ENCODE data around the gene TMEM132C.

TMEM132C gene

DNA sequence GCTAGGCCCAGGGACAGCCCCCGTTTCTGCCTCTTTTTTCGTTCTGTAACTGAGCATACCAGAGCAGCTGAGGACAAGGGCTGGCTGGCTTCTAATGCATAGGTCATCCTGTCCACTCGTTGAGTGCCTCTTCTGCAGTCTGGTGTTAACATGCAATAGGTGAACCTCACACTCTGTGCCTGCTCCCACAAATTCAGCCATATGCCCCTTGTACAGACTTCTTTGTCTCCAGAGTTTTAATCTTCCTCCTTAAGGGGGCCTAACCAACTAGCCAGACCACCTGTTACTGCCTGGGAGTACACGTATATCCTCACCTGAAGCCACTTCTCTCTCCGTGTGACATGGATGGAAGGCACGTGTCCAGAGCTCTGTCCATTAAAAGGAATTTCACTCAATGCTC lies 445.7 kb downstream of the TMEM132C start:
- TF ChIP-seq, protein P1, sequence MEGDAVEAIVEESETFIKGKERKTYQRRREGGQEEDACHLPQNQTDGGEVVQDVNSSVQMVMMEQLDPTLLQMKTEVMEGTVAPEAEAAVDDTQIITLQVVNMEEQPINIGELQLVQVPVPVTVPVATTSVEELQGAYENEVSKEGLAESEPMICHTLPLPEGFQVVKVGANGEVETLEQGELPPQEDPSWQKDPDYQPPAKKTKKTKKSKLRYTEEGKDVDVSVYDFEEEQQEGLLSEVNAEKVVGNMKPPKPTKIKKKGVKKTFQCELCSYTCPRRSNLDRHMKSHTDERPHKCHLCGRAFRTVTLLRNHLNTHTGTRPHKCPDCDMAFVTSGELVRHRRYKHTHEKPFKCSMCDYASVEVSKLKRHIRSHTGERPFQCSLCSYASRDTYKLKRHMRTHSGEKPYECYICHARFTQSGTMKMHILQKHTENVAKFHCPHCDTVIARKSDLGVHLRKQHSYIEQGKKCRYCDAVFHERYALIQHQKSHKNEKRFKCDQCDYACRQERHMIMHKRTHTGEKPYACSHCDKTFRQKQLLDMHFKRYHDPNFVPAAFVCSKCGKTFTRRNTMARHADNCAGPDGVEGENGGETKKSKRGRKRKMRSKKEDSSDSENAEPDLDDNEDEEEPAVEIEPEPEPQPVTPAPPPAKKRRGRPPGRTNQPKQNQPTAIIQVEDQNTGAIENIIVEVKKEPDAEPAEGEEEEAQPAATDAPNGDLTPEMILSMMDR (IDR thresholded peaks at IDR 0.05; ENCODE audit: insufficient read depth, low read length, poor library complexity, severe bottlenecking), result no peak
- no peak for TF ChIP-seq EZH2phosphoT487 (conservative IDR thresholded peaks at IDR 0.05; ENCODE audit: low read length)
- H3K4me2 ChIP-seq (ENCODE audit: low read depth, low read length, poor library complexity, severe bottlenecking), result no peak overlapping the region
- no peaks in the 10 kb centered on the region for H3K79me2 ChIP-seq (ENCODE audit: insufficient read depth, low read length)
- no peak overlapping the region for H3K27ac ChIP-seq (ENCODE audit: low read depth, low read length)
- no peaks in the 10 kb centered on the region for H3K27me3 ChIP-seq (ENCODE audit: low read length)
- H3F3A ChIP-seq (ENCODE audit: insufficient read depth), result no peaks in the 10 kb centered on the region
- H3K9me2 ChIP-seq (replicated peaks; ENCODE audit: insufficient read depth, low read length), result no peaks in the 10 kb centered on the region
- H2AFZ ChIP-seq (ENCODE audit: low read depth, low read length, severe bottlenecking), result no peak overlapping the region
- H3K36me3 ChIP-seq (ENCODE audit: low read length), result no peaks in the 10 kb centered on the region
- H4K20me1 ChIP-seq (ENCODE audit: low read depth, low read length), result no peaks in the 10 kb centered on the region
- no peak overlapping the region for H3K9ac ChIP-seq (ENCODE audit: low read length)
- H3K9me3 ChIP-seq (ENCODE audit: insufficient read depth, low read length), result no peaks in the 10 kb centered on the region
- H3K4me3 ChIP-seq (ENCODE audit: insufficient read depth, low read length, poor library complexity, severe bottlenecking), result no peak overlapping the region

DNA sequence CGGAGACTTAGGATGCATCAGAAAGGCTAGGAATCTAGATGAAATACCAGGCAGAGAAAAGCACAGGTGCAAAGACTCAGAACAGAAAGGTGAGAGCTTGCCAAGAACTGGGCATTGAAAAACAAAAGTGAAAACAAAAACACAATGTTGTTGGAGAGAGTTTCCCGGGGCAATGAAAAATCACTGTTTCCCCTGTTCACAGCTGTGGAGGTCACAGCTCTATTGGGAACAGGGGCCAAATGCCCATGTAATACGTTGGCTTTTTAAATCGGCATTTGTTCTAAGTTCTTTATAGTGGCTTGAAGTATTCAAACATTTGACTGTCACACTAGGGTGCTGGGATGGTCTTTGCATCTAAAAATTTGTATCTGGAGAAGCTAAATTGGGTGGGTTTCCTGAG lies 448.5 kb downstream of the TMEM132C start:
- Histone ChIP-seq H2AFZ (ENCODE audit: low read depth, low read length, severe bottlenecking) (no peak overlapping the region), H3K9ac (ENCODE audit: low read length) (no peak overlapping the region), H3K27ac (ENCODE audit: low read depth, low read length) (no peak overlapping the region), H3K9me2 (replicated peaks; ENCODE audit: insufficient read depth, low read length) (no peaks in the 10 kb centered on the region), H3K79me2 (ENCODE audit: insufficient read depth, low read length) (no peaks in the 10 kb centered on the region), H3K4me3 (ENCODE audit: insufficient read depth, low read length, poor library complexity, severe bottlenecking) (no peak overlapping the region), H4K20me1 (ENCODE audit: low read depth, low read length) (no peaks in the 10 kb centered on the region), H3K9me3 (ENCODE audit: insufficient read depth, low read length) (no peaks in the 10 kb centered on the region), H3K36me3 (ENCODE audit: low read length) (no peaks in the 10 kb centered on the region), H3F3A (ENCODE audit: insufficient read depth) (no peaks in the 10 kb centered on the region), H3K4me2 (ENCODE audit: low read depth, low read length, poor library complexity, severe bottlenecking) (no peak overlapping the region), H3K27me3 (ENCODE audit: low read length) (no peaks in the 10 kb centered on the region)
- TF ChIP-seq, protein P1 (IDR thresholded peaks at IDR 0.05; ENCODE audit: insufficient read depth, low read length, poor library complexity, severe bottlenecking), result no peak
- TF ChIP-seq EZH2phosphoT487 (conservative IDR thresholded peaks at IDR 0.05; ENCODE audit: low read length), result no peak

DNA sequence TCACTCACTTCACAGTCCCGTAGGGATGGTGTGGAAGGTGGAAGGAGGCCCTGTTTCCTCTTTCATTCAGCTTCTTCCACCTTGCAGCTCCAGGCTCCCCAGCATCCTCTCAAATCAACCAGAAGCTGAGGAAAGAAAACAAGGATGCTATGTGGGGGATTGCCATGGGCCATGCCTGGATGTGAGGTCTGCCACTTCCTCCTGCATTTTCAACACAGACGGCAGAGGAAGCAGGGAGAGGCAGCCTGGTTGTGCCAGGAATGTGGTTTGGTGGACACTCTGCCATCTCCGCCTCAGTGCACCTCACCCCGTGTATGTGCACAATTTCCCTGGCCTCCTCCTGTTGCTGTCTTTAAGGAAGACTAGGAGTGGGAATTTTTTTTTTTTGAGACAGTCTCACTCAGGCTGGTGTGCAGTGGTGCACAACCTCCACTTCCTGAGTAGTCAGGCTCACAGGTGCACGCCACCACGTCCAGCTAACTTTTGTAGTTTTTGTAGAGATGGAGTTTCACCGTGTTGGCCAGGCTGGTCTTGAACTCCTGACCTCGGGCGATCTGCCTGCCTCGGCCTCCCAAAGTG lies 457.6 kb downstream of the TMEM132C start:
- H3K9ac ChIP-seq (ENCODE audit: low read length), result no peak overlapping the region
- H3K36me3 ChIP-seq (ENCODE audit: low read length), result no peaks in the 10 kb centered on the region
- H3K4me2 ChIP-seq (ENCODE audit: low read depth, low read length, poor library complexity, severe bottlenecking), result no peak overlapping the region
- no peak overlapping the region for H3K27ac ChIP-seq (ENCODE audit: low read depth, low read length)
- no peak overlapping the region for H3K4me3 ChIP-seq (ENCODE audit: insufficient read depth, low read length, poor library complexity, severe bottlenecking)
- H3F3A ChIP-seq (ENCODE audit: insufficient read depth), result no peaks in the 10 kb centered on the region
- H3K79me2 ChIP-seq (ENCODE audit: insufficient read depth, low read length), result no peaks in the 10 kb centered on the region
- H3K9me2 ChIP-seq (replicated peaks; ENCODE audit: insufficient read depth, low read length), result no peaks in the 10 kb centered on the region
- H3K27me3 ChIP-seq (ENCODE audit: low read length), result no peaks in the 10 kb centered on the region
- H3K9me3 ChIP-seq (ENCODE audit: insufficient read depth, low read length), result no peaks in the 10 kb centered on the region
- H4K20me1 ChIP-seq (ENCODE audit: low read depth, low read length), result no peaks in the 10 kb centered on the region
- no peak overlapping the region for H2AFZ ChIP-seq (ENCODE audit: low read depth, low read length, severe bottlenecking)
- TF ChIP-seq, protein P1 (IDR thresholded peaks at IDR 0.05; ENCODE audit: insufficient read depth, low read length, poor library complexity, severe bottlenecking), result no peak
- no peak for TF ChIP-seq EZH2phosphoT487 (conservative IDR thresholded peaks at IDR 0.05; ENCODE audit: low read length)
